Dermis blood vessel endothelial cell (primary cell): ENCODE measurements around the gene SCUBE3. TPM values are rescaled to one million over a fixed set of nuclear protein-coding genes. Genes with fewer than 3 reads are reported as not detected.

Experiments
- DNase-seq: peaks from one replicate; pipeline ENCODE4 v3.0.0; 2010
- total RNA-seq: library from RNA; depleted of rRNA; stranded (reverse); fragments of >200 nt; gene quantifications from 2 replicates; pipeline ENCODE4 v1.2.3, GENCODE V29; 2014

SCUBE3 gene
- total RNA-seq, 1 donor from 2014 or later: 0.85 TPM

DNA sequence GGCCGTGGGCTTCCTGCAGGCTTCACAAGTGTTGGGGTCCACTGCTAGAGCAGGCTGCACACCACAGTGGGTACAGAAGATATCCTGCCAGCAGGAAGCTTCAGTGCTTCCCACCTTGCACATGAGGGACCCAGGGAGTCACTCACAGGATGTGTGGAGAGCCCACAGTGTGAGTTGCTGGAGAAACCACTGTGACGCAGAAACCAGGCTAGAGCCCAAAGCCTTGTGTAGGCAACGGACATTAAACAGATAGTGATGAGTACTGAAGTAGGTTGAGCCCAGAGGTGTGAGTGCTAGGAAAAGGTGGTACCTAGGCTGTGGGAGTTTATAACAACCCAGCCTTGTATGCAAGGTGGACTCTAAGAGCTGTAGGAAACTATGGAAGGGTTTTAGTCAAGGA is 65.0 kb downstream of the SCUBE3 start:
- DNase-seq: no peak

DNA sequence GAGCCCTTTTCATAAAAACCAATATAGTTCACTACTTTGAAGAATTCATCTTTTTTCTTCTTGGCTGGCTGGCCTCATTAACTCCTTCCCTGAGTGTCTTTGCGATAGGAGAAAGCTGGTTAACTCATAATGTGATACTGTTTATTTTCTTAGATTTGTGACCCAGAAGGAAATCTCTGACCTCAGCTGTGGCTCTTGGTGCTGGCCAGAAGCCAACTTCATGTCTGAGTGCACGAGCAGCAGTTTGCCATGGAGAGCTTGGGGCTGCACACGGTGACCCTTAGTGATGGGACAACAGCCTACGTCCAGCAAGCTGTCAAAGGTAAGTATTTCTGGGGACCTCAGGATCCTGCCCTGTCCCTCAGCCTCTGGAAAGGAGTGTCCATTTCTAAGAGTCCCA is 67.1 kb downstream of the SCUBE3 start:
- DNase-seq: peak; percentile 66

DNA sequence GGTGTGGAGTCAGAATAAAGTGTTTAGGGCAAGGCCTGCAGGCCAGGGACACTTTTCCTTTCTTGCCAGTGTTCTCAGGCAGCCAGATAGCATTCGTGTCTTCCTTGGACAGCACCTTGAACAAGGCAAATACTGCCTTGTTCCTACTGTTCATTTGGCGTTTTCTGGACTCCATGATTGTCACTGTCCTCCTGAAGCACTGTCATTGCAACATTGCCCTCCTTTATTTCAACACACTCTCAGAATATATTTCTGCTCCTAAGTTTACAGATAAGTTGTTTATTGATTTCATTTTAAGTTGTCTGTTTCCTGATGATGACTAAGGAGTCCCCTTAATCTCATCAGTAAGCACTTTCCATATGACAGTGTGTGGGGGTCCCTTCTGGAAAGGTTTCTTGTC is 68.7 kb downstream of the SCUBE3 start:
- DNase-seq: no peak

DNA sequence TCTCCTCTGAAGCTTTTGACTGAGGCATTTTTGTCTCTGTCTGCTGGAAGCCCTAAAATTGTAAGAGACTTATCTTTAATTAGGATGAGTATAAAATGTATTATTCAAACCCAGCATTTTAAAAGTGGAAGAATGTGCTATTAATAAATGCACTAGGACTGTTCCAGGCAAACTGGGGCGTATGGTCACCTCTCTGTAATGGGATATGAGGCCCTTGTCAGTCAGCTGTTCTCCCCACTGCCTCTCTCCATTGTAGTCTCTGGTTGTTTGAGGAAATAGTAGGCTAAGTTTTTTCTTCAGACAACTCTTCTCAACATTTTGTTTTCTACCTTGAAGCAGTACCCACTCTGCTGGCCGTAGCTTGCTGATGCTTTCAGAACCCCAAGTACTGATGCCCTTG is 69.6 kb downstream of the SCUBE3 start:
- no peak for DNase-seq

DNA sequence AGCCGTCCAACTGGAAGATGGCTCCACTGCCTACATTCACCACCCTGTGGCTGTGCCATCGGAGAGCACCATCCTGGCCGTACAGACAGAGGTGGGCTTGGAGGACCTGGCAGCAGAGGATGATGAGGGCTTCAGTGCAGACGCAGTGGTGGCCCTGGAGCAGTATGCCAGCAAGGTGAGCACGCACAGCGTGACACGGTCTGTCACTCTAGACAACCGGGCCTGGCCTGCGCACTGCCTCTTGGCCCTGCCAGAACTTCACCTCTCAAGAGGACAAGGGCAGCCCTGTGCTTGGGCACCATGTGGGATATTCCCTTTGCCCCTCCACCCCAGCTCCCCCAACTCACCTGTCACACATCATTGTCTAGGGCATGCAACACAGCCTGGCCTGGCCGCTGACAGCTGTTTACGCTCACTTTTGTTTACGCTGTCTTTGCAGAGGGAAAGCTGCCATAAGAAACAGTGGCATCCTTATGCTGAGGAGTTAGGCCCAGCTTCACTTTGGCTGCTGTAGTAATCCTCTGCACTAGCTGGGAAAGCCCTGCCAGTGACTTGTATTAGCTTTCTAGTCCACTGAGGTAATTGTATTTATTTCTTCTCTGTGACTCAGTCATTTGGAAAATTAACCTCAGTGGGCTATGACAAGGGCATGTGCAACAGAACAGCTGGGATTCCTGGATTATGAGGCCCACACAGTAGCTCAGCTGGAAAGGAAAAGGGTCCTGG is 74.1 kb downstream of the SCUBE3 start:
- DNase-seq: no peak

DNA sequence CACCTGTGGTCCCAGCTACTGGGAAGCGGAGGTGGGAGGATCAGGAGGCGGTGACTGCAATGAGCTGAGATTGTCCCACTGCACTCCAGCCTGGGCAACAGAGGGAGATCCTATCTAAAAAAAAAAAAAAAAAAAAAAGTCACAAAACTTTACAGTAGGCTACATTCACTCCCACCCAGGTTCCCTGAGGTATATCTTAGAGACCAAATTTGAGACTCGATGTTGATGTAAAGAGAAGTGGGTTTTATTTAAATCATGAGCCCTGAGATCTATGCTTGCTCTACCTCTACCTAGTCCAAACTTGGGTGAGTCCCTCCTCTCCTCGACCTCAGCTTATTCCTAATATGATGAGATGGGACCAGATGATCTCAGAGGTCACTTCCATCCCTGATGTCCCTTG is 75.1 kb downstream of the SCUBE3 start:
- no peak for DNase-seq

DNA sequence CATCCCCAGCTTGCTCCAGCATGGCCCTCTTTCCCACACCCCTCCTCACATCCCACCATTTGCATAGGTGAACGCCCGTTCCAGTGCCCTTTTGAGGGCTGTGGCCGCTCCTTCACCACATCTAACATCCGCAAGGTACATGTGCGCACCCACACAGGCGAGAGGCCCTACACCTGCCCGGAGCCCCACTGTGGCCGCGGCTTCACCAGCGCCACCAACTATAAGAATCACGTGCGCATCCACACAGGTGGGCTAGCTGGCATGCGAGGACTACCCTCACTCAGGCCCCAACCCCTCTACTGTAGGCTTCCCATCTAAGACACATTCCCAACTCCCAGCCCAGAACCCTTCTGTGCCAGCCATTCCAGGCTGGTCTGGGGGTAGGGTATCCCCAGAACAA is 77.7 kb downstream of the SCUBE3 start:
- no peak for DNase-seq

DNA sequence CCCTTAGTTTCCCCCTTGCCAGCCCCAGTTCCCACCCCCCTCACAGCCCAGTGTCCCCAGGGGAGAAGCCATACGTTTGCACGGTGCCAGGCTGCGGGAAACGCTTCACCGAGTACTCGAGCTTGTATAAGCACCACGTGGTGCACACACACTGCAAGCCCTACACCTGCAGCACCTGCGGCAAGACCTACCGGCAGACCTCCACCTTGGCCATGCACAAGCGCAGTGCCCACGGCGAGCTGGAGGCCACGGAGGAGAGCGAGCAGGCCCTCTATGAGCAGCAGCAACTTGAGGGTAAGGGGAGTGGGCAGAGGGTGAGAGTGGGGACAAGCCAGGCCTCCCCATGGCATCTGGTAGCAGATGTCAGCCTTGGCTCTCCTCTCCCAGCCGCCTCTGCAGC is 78.7 kb downstream of the SCUBE3 start:
- DNase-seq: no peak

DNA sequence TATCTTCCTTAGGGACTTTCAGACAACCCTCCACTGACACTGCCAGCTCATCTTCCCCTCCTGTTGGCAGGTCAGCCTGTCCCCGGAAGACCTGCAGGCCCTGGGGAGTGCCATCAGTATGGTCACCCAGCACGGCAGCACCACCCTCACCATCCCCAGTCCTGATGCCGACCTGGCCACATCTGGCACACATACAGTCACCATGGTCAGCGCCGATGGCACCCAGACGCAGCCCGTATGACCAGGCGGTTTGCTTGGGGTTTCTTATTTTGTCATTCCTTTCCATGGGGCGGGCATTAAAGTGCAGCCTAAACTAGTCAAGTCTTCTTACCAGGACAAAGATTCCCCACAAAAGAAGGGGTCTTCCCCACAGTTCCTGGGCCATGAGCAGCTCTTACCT is 79.9 kb downstream of the SCUBE3 start:
- no peak for DNase-seq

DNA sequence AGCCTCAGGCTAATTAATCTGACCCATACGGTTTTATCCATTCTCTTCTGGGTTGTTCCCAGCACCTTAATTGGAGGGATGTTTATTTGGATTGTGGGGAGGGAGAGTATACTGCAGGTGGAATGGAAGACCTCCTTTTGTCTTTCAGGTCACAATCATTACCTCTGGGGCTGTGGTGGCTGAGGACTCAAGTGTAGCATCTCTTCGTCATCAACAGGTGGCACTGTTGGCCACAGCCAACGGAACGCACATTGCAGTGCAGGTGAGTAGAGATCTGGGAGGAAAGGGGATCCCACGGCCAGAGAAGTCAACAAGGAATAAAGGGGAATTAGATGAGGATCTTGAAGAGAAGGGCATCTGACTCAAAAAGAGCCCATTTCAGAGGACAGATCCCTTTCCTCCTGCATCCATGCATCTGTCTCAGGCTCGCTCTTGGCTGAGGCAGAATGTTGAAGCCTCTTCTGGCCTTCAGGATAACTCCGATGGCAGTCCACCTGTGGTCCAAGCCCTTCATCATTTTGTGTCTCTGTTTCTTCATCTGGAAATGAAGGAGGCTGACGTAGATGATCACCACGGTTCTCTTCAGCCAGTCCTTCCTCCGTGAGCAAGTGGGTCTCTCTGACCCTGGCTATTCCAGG is 80.7 kb downstream of the SCUBE3 start:
- peak; percentile 68 for DNase-seq

DNA sequence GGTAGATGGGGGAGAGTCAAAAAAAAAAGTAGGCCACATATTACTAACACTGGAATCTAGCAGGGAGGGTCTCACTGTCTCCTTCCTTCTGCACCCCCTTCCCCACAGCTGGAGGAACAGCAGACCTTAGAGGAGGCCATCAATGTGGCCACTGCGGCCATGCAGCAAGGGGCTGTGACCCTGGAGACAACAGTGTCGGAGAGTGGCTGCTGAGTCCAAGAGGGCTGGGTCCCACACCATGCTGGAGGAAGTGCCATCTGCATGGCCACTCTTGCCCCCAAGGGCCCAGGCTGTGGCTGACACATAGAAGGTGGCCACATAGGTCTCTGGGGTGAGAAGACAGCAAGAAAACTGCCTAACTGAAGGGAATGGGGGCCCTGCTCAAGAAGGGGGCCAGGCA is 81.3 kb downstream of the SCUBE3 start:
- no peak for DNase-seq

DNA sequence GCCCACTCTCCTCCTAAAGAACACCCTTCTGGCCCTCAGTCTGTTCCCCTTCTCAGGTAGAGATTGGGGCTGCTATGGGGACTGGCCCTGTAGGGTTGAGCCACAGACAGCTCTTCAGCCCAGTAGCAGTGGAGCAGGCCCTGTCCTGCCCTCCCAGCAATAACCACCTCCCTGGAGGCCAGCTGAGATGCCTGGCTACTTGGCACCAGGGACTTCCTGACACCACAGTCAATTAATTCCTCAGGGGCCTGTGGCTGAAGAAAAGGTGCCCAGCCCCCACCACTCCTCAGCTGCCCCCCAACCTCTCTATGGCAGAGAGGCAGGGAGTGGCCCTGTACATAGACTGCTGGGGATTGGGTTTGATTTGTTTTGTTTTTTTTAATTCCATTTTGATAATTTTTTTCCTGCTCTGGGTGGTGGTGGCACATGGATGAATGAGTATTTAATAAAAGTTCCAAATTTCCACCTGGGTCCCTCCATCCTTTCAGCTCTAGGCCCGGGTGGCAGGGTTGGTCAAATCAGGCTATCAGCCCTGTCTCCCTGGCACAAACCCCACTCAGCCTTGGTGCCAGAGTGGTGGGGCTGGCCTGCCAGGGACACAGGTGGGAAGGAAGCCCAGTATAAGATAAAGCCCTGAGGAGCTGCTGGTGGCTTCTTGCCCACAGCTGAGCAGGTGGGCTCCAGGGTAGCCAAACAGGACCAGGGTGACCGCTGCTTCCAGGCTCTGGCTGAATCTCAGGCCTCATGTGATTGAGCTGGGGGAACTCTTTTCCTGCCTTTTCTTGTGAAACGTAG is 82.0 kb downstream of the SCUBE3 start:
- no peak for DNase-seq

DNA sequence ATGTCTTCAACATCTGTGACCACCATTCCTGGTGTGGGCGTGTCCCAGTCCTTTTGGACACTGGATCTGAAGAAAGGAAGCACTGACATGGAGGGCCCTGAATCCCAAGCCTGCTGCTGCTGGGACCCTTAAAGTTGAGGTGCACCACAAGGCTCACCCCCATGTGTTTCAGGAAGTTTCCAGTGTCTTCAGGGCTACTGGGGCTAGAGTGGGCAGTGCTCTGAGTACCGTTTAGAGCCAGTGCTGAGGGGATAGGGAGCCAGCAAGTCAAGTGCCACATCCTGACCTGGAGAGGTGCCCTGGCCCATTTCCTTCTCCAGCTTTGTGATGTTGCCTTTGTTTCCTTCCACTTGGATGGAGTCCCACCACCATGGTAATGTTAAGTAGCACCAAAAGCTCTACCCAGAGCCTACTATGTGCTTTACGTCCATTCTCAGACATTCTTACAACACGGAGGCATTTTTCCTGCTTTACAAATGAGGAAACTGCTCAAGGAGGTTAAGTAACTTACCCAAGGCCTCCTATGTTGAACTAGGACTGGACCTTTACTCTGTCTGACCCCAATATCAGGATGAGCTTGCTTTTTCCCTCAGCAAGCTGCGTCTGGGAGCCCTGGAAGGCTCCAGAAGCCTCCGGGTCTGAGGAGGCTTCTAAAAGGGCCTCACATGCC is 83.3 kb downstream of the SCUBE3 start:
- DNase-seq: no peak

DNA sequence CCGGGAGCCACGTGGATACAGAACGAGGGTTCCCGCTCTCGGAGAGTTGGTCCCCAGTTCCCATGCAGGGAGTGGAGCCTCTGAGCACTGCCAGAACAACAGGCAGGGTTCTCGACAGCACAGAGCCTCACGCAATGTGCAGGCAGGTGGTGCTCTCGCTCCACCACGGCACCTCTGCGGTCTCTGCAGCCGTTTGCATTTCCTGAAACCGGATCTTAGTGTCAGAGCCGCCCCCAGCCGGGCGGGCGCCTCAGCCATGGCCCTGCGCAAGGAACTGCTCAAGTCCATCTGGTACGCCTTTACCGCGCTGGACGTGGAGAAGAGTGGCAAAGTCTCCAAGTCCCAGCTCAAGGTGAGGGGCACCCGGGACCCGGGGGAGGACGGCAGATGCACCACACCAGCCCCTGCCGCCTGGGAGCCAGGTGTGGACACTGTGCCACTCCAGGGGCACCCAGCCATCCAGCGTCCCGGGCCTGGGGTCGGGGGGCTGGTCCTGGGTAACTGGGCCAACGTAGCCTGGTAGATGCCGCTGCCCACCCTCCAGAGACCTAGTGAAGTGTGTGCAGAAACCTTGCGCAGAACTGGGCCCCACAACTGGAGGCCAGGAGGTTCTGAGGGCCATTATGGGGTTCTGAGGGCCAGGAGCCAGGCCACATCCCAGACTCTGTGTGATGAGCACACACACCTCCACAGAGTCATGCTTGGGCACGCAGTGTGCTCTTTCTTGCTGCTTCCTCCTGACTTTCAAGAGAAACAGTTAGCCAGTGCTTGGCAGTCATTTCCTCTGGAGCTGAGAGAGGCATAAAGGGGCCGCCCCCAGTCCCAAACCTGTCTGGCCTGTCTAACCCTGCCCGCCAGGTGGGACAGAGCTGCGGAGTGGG is 84.1 kb downstream of the SCUBE3 start, which contains the start of gene DEF6:
DEF6 (plus strand) TSS at position 218 of the 881 bp plus-strand sequence; CDS start at position 257, 39 bp downstream.
- peak; percentile 91 for DNase-seq

DNA sequence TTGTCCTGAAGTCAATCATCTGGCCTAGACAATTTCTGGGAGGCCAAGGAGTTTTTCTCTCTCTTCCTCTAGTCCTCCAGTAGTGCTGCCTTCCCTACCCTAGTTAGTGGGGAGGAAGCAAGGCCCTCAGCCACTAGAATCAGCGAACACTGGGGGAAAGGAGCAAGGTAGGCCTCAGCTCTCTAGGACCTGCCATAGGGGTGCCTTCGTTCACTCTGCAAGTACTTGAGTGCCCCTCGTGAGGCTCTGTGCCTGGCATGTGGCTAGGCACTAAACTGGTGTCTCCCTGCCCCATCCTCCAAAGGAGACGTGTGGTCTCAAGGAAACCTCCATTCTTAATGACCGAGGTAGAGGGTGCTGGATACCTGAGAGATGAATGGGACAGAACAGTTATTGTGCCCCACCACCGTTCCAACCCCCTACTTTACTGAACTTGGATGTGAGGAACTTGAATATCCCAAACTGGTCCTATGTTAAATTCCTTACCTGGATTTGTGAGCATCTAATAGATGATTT is 84.9 kb downstream of the SCUBE3 start:
- DNase-seq: no peak

DNA sequence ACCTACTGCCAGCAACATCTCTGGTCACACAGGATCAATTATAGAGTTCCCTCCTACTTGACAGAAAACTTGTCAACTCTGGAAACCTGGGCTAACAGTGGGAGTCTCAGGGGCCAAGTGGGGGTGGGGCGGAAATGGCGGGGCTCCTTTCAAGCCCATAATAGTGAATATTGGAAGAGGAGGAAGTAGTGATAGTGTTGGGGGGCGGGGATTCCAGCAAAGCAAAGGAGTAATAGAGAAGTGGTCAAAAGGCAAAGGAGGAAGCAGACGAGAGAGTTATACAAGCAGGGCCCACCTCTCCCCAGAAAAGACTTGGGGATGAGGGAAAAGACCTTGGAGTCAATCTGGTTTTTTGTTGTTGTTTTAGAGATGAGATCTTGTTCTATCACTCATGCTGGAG is 85.9 kb downstream of the SCUBE3 start:
- no peak for DNase-seq

DNA sequence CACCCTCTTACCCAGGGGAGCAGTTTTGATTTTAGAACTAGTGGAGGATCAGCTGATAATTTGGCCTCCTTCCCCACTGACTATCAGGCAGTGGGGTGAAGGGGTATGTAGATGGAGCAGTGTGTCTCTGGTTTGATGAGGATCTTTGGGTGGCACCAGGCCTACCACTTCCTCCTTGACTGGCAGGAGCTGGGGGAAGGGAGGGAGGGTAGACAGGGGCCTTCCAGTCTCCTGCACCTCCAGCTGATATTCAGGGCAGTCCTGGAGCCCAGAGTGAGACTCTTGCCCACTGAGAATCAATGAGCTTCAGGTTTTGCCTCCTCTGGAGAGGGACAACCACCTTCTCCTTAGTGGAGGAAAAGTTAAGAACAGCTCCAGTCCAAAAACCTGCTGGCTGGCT is 87.1 kb downstream of the SCUBE3 start:
- DNase-seq: no peak
